Stimulated activated CD8-positive, alpha-beta memory T cell treated with anti-CD3 and anti-CD28 coated beads, Interleukin-12 subunit alpha, Interleukin-12 subunit beta, amount 100 ng/mL, for 4 hours (primary cell): ENCODE measurements around the gene MKRN2.
A peak's percentile ranks its signal among the peaks of the same experiment; 100 is the strongest.
"Not testable (repeated sequence)": the region's sequence is repeated elsewhere in the genome, so short reads cannot be mapped to it uniquely, and the experiment has no call there.

Experiments used
- DNase-seq: peaks from one replicate; pipeline ENCODE4 v3.0.0-alpha.2; 2020; ENCODE audit warnings: low read depth

MKRN2 gene

GRCh38 chr3:12556690-12557472 is at the start of gene MKRN2:
Gene MKRN2 (plus strand): TSS chr3:12557087. CDS start chr3:12557151, 64 bp downstream.
- DNase-seq, result peak; percentile 80

DNA sequence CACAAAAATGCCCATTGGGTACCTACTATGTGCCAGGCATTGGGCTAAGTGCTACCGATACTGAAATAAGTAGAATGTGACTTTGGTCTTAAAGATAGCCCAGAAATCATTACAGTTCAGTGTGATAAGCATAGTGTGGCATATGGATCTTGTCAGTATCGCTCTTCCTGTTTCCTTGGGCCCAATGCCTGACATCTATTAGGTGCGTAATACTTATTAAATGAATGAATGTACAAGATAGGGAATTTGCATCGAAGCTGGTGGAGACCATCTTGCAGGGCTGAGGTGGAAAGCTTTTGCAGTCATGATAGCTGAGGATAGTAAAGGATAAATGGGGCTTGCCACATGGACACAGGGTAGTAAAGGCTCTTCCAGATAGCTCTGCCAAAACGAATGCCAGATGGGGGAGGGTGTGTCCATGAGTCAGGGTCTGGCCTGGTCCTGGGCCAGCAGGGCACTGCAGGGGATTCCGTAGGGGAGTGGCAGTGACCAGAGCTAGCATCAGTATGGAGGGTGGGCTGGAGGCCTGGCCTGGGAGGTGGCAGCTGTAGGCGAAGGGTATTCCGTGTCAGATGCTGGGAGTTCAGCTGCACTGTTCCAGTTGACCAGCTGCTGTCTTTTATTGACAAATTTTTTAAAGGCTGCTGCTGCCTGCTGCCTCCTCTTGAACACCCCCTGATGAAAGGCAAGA is 49.2 kb upstream of the MKRN2 start:
- no peak for DNase-seq

- no peak for DNase-seq
Measured at GRCh38 chr3:12508291-12508700, 48.6 kb upstream of the MKRN2 start.

- DNase-seq, result no peak
Measured at GRCh38 chr3:12509466-12509865, 47.4 kb upstream of the MKRN2 start.

DNA sequence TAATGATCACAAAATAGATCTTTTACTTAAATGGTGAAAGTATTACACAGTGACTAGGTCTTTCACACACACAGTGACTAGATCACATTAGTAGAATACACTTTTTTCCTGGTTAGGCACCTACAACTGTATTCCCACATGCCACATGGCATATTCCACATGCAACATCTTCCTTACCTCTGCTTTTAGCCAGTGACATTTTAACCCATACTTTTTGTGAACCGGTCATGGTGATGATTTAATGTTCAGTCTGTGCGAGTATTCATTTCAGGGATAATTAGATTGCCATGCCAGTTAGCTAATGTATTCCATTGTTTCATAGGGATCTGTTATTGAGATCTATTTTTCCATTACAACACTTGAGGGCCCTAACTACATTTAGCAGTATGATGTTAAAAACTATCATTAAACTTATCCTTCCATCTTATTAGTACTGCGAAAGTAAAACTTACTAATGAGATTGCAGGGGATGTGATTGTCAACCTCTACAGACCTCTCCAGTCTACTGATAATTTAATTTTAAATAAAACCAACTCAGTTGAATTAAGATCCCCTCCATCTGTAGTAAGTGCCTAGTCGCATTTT is 44.3 kb upstream of the MKRN2 start:
- no peak for DNase-seq

DNA sequence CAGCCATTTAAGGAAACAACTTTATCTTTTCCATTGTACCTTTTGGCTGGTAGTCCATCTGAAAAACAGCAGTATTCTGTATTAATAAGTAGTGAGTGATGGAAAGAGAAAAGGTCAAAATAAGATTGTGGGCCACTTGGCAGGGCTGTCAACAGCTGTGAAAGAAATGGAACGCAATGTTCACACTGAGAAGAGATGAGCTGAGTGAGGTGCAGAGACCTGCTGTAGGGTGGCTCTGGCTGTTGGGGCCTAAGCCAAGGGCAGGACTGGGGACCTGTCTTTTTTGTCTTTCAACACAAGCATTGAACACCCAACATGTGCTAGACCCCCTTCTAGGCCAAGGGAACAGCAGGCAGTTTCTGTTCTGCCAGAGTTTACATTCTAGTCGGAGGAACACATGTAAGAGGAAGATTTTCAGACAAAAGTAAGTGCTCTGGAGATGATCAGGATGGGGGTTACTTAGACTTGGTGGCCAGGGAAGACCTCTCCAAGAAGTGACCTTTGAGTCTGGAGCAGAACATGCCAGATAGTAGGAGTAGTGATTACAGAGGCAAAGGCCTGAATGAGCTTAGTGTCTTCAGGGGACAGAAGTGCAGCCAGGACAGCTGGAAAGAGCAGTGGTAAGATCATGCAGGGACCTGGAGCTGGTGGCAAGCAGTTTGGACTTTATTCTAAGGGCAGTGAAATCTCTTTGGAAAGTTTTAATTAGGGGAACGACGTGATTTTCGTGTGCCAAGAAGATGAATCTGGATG is 43.0 kb upstream of the MKRN2 start:
- no peak for DNase-seq

DNA sequence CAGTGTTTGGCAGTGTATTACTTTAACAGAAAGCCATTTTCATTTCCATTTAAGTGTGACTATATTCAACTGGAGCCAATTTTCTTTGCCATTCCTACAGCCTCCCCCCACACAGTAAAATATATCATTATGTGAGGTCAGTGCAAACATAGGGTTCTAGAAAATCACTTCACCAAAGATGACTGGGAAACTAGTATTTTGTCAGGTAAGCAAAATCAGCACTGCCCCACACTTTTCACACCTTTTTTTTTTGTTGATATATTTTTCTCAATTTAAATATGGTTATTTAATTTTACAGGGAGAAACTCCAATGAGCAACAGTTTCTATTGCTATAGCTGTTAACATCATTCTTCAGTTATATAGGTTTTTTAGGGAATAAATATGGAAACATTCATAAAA is 41.3 kb upstream of the MKRN2 start:
- no peak for DNase-seq

DNA sequence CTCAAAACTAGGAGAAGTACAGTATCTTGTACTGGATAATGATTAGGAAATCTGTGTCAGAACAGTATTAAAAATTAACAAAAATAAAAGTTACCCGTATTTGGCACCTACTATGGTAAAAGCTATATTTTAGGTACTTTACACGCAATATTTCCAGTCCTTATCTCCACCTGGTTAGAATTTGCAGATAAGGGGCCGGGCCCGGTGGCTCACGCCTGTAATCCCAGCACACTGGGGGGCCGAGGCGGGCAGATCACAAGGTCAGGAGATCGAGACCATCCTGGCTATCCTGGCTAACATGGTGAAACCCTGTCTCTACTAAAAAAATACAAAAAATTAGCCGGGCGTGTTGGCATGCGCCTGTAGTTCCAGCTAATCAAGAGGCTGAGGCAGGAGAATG is 40.0 kb upstream of the MKRN2 start:
- DNase-seq, result no peak

DNA sequence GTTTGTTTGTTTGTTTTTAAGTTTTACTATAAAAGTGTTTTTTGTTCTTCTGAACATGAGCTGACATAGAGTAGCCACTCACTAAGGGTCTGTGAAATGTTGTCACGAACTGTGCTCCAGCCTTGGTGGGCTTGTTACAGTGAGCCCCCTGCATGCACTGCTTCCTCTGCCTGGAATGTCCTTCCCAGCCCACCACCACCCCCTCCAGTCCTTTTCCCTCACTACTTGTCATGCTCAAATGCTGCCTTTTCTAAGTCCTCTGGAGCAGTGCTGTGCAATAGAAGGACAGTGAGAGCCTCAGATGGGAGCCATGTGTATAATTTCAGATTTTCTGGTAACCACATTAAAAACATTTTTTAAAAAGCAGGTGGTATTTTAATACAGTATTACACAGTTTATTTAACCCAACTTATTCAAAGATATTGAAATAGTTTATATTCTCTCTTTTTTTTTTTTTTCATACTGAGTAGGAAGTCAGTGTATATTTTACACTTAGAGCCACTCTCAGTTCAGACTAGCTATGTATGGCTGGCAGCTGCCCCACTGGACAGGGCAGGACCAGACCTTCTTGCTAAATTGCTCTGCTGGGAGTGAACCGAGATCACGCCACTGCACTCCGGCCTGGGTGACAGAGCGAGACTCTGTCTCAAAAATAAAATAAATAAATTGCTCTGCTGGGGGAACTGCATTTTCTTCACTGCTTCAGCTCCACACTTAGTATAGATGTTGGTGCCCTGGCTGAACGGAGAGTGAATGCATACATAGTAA is 38.4 kb upstream of the MKRN2 start:
- no peak for DNase-seq

GRCh38 chr3:12521010-12521409 is 35.9 kb upstream of the MKRN2 start:
- no peak for DNase-seq

DNA sequence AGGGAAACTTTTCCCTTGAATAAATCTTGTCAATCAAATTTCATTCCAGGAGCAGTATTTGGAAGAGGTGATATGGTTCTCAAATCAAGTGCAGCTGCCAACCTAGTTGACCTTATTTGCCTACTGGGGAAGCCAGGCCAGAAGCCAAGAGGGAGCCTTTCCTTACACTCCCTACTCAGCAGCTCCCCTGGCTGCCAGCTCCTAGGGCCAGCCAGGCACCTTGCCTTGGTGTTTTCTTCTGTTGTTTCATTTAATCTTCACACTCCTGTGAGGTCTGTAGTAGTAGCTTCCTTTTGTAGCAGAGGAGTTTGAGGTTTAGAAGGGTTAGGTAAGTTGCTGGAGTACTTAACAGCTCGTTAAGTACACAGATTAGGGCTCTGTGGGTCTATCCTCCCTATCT is 34.2 kb upstream of the MKRN2 start:
- DNase-seq, result no peak

- DNase-seq, result no peak
Measured at GRCh38 chr3:12527757-12528143, 29.1 kb upstream of the MKRN2 start.

GRCh38 chr3:12532182-12532581 is 24.7 kb upstream of the MKRN2 start:
- no peak for DNase-seq

DNA sequence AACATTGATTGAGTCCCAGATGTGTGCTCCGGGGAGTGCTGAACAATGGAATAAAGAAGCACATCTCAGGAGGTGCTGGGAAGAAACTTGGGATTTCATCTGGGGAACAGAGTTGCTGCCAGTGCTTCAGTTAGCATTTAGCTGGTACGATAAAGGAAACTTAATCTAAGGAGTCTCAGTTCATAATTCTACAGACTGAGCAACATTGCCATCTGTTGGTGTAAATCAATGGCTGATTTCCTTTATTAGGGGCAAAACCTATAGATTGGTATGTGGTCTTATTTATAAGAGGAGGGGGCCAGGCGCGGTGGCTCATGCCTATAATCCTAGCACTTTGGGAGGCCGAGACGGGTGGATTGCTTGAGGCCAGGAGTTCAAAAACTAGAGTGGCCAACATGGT is 20.5 kb upstream of the MKRN2 start:
- DNase-seq, result no peak

- no peak for DNase-seq
Measured at GRCh38 chr3:12541625-12542024, 15.3 kb upstream of the MKRN2 start.

- DNase-seq, result not testable (repeated sequence)
Measured at GRCh38 chr3:12543497-12543896, 13.4 kb upstream of the MKRN2 start.

DNA sequence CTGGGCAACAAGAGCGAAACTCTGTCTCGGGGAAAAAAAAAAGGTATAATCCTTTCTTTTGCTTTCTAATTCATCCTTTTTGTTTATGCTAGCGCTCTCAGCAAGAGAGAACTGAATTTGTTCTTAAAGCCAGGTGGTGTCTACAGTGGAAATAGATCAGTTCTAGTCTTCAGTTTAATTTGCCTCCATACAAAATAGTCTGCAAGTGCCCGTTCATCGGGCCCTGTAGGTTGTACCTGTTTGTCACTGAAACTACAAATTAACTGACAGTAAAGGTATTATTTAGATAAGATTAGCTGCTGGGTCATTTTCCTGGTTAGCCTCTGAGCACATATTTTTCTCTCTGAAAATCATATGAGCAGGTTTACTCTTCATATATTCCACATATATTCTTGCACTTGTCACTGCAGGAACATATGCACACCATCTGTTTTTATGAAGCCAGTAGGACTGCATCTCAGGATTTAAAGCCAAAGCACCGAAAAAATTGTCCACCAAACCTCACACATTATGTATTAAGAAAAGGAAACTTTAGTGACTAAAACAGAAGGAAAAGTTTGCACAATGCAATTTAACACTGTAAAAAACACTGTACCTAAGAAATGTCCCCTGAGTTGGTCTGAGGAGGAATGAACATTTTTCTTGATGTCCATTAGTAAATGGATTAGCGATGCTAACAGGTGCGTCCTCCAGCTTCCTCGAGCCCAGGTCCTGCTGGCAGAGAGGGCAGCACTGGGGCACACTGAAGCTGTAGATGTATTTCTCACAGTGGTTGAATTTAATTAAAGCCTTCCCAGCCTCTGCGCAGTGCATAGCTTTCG is 12.0 kb upstream of the MKRN2 start:
- no peak for DNase-seq

DNA sequence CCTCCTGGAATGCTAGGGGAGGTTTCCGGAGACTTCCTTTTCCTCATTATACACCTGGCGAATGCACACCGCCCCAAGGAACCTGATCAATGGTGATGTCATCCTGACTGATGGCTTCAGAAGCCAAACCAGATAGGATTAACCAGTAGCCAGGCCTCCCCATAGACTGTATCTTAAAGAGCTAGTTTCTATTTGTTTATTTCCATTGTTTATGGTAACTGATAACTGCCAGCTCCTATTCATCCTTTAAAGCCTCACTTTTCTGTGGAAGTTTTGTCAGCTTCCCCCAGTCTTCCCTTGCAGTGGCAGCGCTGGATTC is 11.5 kb upstream of the MKRN2 start, which contains the start of gene MKRN2OS:
TSS of gene MKRN2OS (minus strand) at position 27 of the 319 bp plus-strand sequence. CDS start 35 bp downstream, outside the sequence.
- DNase-seq, result no peak

DNA sequence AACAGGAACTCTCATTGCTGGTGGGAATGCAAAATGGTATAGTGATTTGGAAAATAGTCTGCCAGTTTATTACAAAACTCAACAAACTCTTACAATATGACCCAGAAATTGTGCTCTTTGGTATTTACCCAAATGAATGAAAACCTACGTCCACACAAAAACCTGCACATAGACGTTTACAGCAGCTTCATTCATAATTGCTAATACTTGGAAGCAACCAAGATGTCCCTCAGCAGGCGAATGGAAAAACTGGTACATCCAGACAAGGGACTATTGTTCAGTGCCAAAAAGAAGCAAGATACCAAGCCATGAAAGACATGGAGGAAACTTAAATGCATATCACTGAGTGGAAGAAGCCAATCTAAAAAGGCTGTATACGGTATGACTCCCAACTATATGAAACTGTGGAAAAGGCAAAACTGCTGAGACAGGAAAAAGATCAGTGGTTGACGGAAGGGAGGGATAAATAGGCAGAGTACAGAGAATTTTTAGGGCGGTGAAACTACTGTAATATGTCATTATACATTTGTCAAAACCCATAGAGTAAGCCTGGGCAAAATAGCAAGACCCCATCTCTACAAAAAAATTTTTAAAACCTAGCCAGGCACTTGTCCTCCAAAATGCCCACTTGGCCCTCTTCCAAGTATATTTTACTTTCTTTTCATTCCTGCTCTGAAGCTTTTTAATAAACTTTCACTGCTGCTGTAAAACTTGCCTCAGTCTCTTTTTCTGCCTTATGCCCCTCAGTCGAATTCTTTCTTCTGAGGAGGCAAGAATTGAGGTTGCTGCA is 6.7 kb upstream of the MKRN2 start:
- no peak for DNase-seq

GRCh38 chr3:12553921-12554391 is 2.9 kb upstream of the MKRN2 start:
- no peak for DNase-seq
